PC-9 (cell line): ENCODE measurements around the gene BACE1-AS. TPM values are rescaled to one million over a fixed set of nuclear protein-coding genes. Genes with fewer than 3 reads are reported as not detected.
"Not testable (repeated sequence)": the region's sequence is repeated elsewhere in the genome, so short reads cannot be mapped to it uniquely, and the experiment has no call there.

Experiments used
- BruUV-seq: library from RNA; stranded (reverse); fragments of 400-500 nt; replicated peaks from 2 replicates; lab custom pipeline; 2021; lab: Mats Ljungman, UMichigan
- CTCF ChIA-PET: fragments of 300-600 bp; sonication (Branson Sonifier 250); formaldehyde crosslinking; loops from one replicate; lab custom pipeline; 2022; ENCODE audit warnings: antibody characterized with exemption; lab: Charles Lee
- POLR2A ChIA-PET: fragments of 300-600 bp; sonication (Branson Sonifier 250); formaldehyde crosslinking; loops from one replicate; lab custom pipeline; 2022; ENCODE audit warnings: antibody characterized with exemption; ENCODE audit not compliant: unreplicated experiment; lab: Charles Lee
- DNase-seq, 2 experiments: peaks; one replicate each; pipeline versions ENCODE4 v3.0.0 to v3.0.0-alpha.2; 2015 to 2022; ENCODE audit warnings: mixed read lengths in 1 of 2
- H2AFZ ChIP-seq: fragments of 200-600 bp; sonication (generic); 2 replicates; pipeline ENCODE4 v1.8.1; 2017; ENCODE audit warnings: antibody characterized with exemption
- H3F3A ChIP-seq: fragments of 200-600 bp; sonication (generic); 2 replicates; pipeline ENCODE4 v1.8.1; 2017; ENCODE audit warnings: antibody characterized with exemption, mild to moderate bottlenecking, low read depth; ENCODE audit not compliant: insufficient read depth
- H3K27ac ChIP-seq: fragments of 200-600 bp; sonication (generic); 2 replicates; pipeline ENCODE4 v1.6.1; 2016; ENCODE audit warnings: mixed run types
- H3K27me3 ChIP-seq: fragments of 200-600 bp; sonication (generic); 2 replicates; pipeline ENCODE4 v1.6.1; 2016; ENCODE audit warnings: low read depth, mixed run types; ENCODE audit not compliant: insufficient read depth
- H3K36me3 ChIP-seq: fragments of 200-600 bp; sonication (generic); 2 replicates; pipeline ENCODE4 v1.6.1; 2016; ENCODE audit warnings: low read depth, mixed run types
- H3K4me1 ChIP-seq: fragments of 200-600 bp; sonication (generic); replicated peaks from 2 replicates; pipeline ENCODE4 v1.6.1; 2016; ENCODE audit warnings: mixed run types; ENCODE audit not compliant: insufficient read depth
- H3K4me2 ChIP-seq: fragments of 200-600 bp; sonication (generic); 2 replicates; pipeline ENCODE4 v1.6.1; 2017; ENCODE audit warnings: mixed run types
- H3K4me3 ChIP-seq: fragments of 200-600 bp; sonication (generic); 2 replicates; pipeline ENCODE4 v1.6.1; 2016; ENCODE audit warnings: mixed run types
- H3K79me2 ChIP-seq: fragments of 200-600 bp; sonication (generic); 2 replicates; pipeline ENCODE4 v1.6.1; 2017; ENCODE audit warnings: low read depth, mixed run types
- H3K9me2 ChIP-seq: fragments of 200-600 bp; sonication (generic); 2 replicates; pipeline ENCODE4 v1.8.1; 2017; ENCODE audit warnings: mild to moderate bottlenecking; ENCODE audit not compliant: insufficient read depth
- H3K9me3 ChIP-seq: fragments of 200-600 bp; sonication (generic); 2 replicates; pipeline ENCODE4 v1.8.1; 2016; ENCODE audit warnings: low read depth; ENCODE audit not compliant: insufficient read depth
- H4K20me1 ChIP-seq: fragments of 200-600 bp; sonication (generic); 2 replicates; pipeline ENCODE4 v1.8.1; 2017; ENCODE audit not compliant: insufficient read depth
- EZH2 ChIP-seq: fragments of 200-600 bp; sonication (generic); IDR thresholded peaks from 2 replicates; pipeline ENCODE4 v1.8.0; 2017; ENCODE audit warnings: antibody characterized with exemption, low read depth
- intact Hi-C: fragments of 100-400 bp; cut with micrococcal nuclease; formaldehyde crosslinking; loops from one replicate; pipeline ENCODE4 v1.10.0; 2022; ENCODE audit not compliant: unreplicated experiment
- total RNA-seq: library from RNA; stranded (reverse); gene quantifications from 2 replicates; pipeline ENCODE4 v1.2.3, GENCODE V29; 2021
- TF ChIP-seq, protein P1 (sequence below): fragments of 200-600 bp; sonication (generic); conservative IDR thresholded peaks from 2 replicates; pipeline ENCODE4 v1.6.1; 2017; ENCODE audit warnings: mixed run types, antibody characterized with exemption, mild to moderate bottlenecking, moderate library complexity

Gene BACE1-AS
- total RNA-seq, 1 experiment from 2014 or later: 8.8 TPM

DNA sequence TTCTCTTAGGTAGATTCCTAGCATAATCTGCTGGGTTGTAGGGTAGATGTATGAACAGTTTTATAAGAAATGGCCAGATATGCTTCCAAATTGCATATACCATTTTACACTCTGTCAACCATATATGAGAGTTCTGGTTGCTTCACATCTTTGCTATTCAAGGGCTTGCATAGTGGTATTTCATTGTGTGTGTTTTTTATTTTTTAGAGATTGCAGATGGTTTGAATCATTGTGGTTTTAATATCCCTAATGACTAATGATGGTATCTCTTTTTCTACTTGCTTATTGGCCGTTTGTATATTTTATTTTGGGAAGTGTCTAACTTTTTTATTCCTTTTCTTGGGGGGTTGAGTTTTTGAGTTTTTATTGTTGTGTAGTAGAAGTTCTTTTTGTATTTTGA lies 31.7 kb upstream of the BACE1-AS start:
- DNase-seq: no peak
- Histone ChIP-seq H3K79me2 (no peaks in the 10 kb centered on the region), H3K4me1 (no peaks in the 10 kb centered on the region), H3K9me3 (no peaks in the 10 kb centered on the region), H3K9me2 (no peaks in the 10 kb centered on the region), H3K27ac (no peak overlapping the region), H3F3A (no peaks in the 10 kb centered on the region), H3K4me2 (no peak overlapping the region), H3K27me3 (no peaks in the 10 kb centered on the region), H3K36me3 (0 out of 2 replicates have a peak, but pooled peaks cover 8% of the 10 kb centered on the region), H3K4me3 (no peak overlapping the region), H2AFZ (no peak overlapping the region), H4K20me1 (no peaks in the 10 kb centered on the region)
- intact Hi-C loops: no loop called here
- BruUV-seq: no TSS peak
- no peak for TF ChIP-seq EZH2
- TF ChIP-seq, protein P1, sequence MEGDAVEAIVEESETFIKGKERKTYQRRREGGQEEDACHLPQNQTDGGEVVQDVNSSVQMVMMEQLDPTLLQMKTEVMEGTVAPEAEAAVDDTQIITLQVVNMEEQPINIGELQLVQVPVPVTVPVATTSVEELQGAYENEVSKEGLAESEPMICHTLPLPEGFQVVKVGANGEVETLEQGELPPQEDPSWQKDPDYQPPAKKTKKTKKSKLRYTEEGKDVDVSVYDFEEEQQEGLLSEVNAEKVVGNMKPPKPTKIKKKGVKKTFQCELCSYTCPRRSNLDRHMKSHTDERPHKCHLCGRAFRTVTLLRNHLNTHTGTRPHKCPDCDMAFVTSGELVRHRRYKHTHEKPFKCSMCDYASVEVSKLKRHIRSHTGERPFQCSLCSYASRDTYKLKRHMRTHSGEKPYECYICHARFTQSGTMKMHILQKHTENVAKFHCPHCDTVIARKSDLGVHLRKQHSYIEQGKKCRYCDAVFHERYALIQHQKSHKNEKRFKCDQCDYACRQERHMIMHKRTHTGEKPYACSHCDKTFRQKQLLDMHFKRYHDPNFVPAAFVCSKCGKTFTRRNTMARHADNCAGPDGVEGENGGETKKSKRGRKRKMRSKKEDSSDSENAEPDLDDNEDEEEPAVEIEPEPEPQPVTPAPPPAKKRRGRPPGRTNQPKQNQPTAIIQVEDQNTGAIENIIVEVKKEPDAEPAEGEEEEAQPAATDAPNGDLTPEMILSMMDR: no peak
- ChIA-PET CTCF (no interaction called here), POLR2A (no interaction called here)

DNA sequence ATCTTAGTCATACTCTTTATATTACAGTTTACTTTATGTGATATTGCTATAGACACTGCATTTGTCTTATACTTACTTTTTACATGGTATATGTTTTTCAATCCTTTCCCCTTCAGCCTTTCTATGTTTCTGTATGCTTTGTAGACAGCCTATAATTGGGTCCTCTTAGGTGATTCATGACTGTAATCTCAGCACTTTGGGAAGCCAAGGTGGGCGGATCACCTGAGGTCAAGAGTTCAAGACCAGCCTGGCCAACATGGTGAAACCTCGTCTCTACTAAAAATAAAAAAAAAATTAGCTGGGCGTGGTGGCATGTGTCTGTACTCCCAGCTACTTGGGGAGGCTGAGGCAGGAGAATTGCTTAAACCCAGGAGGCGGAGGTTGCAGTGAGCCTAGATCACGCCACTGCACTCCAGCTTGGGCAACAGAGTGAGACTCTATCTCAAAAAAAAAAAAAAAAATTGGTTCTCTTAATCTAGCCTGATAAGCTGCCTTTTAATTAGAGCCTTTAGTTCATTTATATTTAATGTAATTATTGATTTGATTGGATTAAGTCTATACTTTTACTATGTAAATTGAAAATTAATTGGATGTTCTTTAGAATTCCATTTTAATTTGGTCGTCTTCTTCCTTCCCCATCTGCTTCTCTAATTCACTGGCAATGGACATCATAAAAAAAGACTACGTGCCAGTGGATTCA lies 26.4 kb upstream of the BACE1-AS start:
- H3K9me2 ChIP-seq, DNase-seq, BruUV-seq, H4K20me1 ChIP-seq, H3K4me1 ChIP-seq, POLR2A ChIA-PET, H3K36me3 ChIP-seq, H3K9me3 ChIP-seq, H3K4me2 ChIP-seq, H2AFZ ChIP-seq, H3K79me2 ChIP-seq, intact Hi-C loops, CTCF ChIA-PET, H3K27me3 ChIP-seq, H3F3A ChIP-seq, H3K27ac ChIP-seq, H3K4me3 ChIP-seq: not testable (repeated sequence)

DNA sequence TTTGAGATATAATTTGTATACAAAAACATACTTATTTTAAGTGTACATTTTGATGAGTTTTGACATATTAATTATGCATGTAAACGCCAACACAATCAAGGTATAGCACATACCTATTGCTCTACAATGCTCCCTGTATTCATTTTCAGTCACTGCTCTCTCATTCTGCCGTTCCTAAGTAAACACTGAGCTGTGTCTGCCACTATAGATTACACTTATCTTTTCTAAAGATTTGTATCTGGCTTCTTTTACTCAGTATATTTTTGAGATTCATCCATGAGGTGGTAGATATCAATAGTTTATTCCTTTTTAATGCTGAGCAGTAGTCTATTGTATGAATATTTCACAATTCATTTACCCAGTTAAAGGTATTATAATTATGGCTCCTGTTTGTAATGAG lies 25.4 kb upstream of the BACE1-AS start:
- Histone ChIP-seq H3F3A (no peaks in the 10 kb centered on the region), H3K79me2 (no peaks in the 10 kb centered on the region), H3K27ac (no peak overlapping the region), H3K4me3 (no peak overlapping the region), H3K36me3 (0 out of 2 replicates have a peak, but pooled peaks cover 4% of the 10 kb centered on the region), H3K9me3 (no peaks in the 10 kb centered on the region), H3K4me1 (no peaks in the 10 kb centered on the region), H3K4me2 (no peak overlapping the region), H4K20me1 (no peaks in the 10 kb centered on the region), H3K27me3 (no peaks in the 10 kb centered on the region), H2AFZ (no peak overlapping the region), H3K9me2 (no peaks in the 10 kb centered on the region)
- BruUV-seq: no TSS peak
- TF ChIP-seq, protein P1: no peak
- no peak for TF ChIP-seq EZH2
- intact Hi-C loops: no loop called here
- DNase-seq: no peak
- ChIA-PET POLR2A (no interaction called here), CTCF (no interaction called here)

DNA sequence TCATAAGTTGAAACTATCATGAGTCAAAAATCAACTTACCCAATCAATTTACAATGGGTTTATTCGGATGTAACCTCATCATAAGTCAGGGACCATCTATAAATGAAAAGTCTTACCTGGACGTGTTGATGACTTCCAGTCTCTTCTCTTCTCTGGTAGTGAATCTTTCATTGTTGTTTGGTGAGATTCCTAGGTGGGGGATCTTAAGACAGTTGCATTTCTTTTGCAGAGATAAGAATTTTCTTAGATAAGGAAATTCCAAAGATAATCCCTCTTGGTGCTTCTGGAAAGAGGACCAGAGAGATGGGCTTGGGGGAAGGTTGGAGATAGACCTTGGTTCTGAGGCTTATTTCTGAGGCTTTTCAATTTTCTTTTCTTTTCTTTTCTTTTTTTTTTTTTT lies 21.3 kb upstream of the BACE1-AS start:
- H3K27ac ChIP-seq: no peak overlapping the region
- no peaks in the 10 kb centered on the region for H3K79me2 ChIP-seq
- no TSS peak for BruUV-seq
- H3K9me2 ChIP-seq: no peaks in the 10 kb centered on the region
- no peaks in the 10 kb centered on the region for H3K9me3 ChIP-seq
- no peaks in the 10 kb centered on the region for H4K20me1 ChIP-seq
- POLR2A ChIA-PET: no interaction called here
- 0 out of 2 replicates have a peak, but pooled peaks cover 4% of the 10 kb centered on the region for H3K36me3 ChIP-seq
- H2AFZ ChIP-seq: no peak overlapping the region
- H3K4me3 ChIP-seq: no peak overlapping the region
- H3K4me1 ChIP-seq: no peaks in the 10 kb centered on the region
- H3K4me2 ChIP-seq: no peak overlapping the region
- CTCF ChIA-PET: no interaction called here
- intact Hi-C loops: no loop called here
- no peaks in the 10 kb centered on the region for H3K27me3 ChIP-seq
- no peak for DNase-seq
- TF ChIP-seq, protein P1: no peak
- TF ChIP-seq EZH2: no peak
- H3F3A ChIP-seq: no peaks in the 10 kb centered on the region
